ENCODE results near the gene MYH15.

Gene MYH15

DNA sequence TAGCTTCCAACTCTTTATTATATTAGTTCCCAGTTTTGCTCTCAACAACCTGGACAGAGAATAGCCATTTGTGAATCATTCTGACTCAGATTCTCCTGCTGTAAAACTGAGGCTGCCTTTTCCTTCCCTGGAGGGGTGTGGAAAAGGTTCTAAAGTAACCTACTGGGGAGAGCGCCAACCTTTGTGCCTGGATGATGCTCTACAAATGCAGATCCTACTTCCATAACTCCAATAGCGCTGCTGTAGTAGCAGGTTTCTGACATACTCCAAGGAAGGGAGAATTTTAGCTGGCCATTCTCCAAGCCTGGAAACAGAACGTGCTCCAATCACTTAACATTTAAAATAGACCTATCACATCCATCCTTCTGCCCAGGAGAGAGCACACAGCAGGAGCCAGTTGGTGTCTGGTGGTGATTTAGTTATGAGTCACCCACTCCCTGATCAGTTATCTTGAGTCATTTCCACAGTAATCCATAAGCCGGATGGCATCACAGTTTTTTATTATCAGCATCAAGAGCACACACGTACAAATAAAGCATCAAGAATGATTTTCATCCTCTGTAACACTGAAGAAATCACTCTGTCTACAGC is 38.3 kb downstream of the MYH15 start:
- no peak for DNase-seq (ENCODE audit: low read depth, low spot score)

- no peak for DNase-seq (ENCODE audit: low read depth, low spot score)
Observed at GRCh38 chr3:108471426-108471825, 39.0 kb downstream of the MYH15 start.

- DNase-seq (ENCODE audit: low read depth, low spot score) = no peak
Observed at GRCh38 chr3:108469126-108469525, 41.3 kb downstream of the MYH15 start.

DNA sequence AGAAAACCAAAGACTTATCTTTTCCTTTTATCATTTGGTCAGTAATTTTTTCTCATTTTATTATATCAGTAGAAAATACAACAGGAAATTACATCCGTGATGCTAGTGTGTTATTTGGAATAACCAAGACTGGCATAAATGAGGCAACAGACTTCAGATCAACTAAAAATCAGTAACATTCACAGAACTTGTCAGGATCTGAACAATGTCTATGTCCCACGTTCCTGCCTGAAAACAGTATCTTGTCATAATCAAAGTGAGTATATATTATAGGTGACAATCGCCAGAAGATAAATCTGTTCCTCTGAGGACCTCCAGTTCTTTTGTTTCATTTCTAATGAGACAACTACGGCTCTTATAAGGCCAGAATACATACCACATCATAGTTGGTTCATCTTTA is 41.8 kb downstream of the MYH15 start:
- no peak for DNase-seq (ENCODE audit: low read depth, low spot score)

DNA sequence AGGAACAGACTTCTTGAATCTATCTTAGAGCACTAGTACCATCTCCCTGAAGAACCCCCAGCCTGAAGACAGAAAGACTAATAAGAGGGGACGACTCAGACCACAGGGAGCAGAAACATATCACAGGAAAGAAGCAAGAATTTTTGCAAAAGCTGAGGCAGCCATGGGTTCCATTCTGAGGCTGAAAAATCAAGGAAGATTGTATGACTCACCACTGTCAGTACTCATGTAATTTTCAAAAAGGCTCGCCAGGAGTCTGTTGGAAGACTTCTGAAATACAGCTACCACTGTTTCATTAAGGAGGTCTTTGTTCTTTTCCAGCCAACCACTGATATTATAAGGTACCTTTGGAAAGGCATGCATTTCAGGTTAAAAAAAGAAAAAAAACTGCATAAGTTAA is 47.5 kb downstream of the MYH15 start:
- DNase-seq (ENCODE audit: low read depth, low spot score) = no peak

- DNase-seq (ENCODE audit: low read depth, low spot score) = no peak
Observed at GRCh38 chr3:108461661-108462111, 48.7 kb downstream of the MYH15 start.

DNA sequence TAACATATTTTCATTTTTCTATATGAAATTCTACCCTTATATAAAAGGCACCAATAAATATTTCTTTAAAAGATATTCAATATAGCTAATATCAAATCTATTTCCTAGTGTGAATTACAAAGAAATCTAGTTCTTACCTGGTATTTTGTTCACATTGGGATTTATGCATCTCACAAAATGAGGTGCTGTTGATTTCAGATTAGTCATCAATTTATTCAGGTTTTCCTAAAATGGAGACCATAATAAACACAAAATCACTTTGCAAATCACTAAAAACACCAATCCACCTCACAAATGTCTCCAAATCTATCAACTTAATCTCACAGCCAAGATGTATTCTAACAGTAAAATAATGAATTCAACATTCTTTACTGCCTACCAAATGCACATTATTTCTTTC is 51.2 kb downstream of the MYH15 start:
- no peak for DNase-seq (ENCODE audit: low read depth, low spot score)

DNA sequence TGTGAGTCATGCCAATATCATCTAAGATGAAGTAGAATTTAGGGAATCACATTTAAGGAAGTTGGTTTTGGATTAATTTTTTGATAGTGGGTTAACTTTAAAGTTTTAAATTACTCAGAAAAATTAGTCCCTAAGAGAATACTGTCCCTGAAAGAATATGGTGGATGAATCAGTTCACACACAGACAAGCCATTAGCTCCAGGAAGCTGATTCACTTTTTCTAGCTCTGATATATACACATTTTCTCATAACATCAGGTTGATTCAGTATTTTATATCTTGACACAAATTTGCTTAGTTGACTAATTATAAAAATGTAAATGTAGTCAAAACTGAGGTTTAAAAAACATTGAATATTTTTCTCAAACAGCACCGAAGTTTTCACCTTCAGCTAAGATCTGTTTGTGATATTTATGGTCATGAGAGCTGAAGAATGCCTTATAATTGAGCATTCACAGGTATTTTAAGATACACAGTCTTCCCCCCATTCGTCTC is 55.1 kb downstream of the MYH15 start:
- DNase-seq (ENCODE audit: low read depth, low spot score) = no peak

DNA sequence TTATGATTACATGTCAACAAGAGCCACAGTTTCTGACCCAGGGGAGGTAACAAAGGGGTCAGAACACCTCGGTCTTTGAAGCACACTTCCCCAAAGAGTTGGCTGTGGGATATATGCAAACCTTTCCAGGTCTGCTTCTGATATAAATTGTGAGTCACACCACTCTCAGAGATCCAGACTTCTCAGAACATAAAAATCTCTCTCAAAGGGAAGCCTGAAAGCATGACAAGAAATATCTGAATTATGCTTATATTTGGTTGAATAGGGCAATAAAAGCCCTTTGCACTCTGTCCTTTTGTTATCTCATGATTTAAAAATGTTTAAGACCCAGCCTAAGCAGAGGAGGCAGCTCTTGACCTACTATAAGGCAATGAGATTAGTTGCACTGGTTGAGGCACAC is 56.8 kb downstream of the MYH15 start:
- DNase-seq (ENCODE audit: low read depth, low spot score) = no peak

- no peak for DNase-seq (ENCODE audit: low read depth, low spot score)
Observed at GRCh38 chr3:108450444-108450843, 60.0 kb downstream of the MYH15 start.

- DNase-seq (ENCODE audit: low read depth, low spot score) = no peak
Observed at GRCh38 chr3:108448593-108448992, 61.8 kb downstream of the MYH15 start.

DNA sequence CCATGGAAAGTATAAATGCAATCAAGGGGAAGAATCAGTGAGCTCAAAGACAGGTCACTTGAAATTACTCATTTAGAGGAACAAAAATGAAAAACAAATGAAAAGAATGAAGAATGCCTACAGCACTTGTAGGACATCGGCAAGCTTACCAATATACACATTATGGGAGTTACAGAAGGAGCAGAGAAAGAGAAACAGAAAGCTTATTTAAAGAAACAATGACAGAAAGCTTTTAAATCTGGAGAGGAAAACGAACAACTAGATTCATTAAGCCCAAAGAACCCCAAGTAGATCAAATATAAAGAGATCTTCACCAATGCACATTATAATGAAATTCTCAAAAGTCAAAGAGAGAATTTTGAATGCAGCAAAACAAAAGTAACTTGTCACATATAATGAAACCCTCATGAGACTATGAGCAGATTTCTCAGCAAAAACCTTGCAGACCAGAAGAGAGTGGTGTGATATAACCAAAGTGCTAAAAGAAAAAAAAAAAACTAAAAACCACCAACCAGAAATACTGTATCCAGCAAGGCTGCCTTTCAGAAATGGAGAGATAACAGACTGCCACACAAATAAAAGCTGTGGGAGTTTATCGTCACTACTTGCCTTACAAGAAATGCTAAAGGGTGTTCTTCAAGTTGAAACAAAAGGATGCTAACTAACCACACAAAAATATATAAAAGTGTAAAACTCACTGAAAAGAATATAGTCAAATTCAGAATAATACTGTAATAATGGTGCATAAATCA is 63.1 kb downstream of the MYH15 start:
- no peak for DNase-seq (ENCODE audit: low read depth, low spot score)

GRCh38 chr3:108442281-108442680 is 68.1 kb downstream of the MYH15 start:
- no peak for DNase-seq (ENCODE audit: low read depth, low spot score)

- DNase-seq (ENCODE audit: low read depth, low spot score) = no peak
Observed at GRCh38 chr3:108441518-108441917, 68.9 kb downstream of the MYH15 start.

GRCh38 chr3:108441071-108441507 is 69.3 kb downstream of the MYH15 start:
- no peak for DNase-seq (ENCODE audit: low read depth, low spot score)

DNA sequence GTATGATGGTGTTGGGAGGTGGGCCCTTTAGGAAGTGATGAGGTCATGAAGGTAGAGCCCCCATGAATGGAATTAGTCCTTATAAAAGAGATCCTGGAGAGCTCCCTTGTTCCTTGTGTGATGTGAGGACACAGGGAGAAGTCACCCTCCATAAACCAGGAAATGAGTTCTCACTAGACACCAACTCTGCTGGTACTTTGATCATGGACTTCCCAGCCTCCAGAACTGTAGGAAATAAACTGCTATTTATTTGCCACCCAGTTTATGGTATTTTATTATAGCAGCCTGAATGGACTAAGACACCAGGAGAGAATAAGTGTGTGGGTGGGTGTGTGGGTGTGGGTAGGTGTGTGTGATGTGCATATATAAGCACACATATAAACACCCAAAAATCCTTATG is 71.9 kb downstream of the MYH15 start:
- no peak for DNase-seq (ENCODE audit: low read depth, low spot score)

DNA sequence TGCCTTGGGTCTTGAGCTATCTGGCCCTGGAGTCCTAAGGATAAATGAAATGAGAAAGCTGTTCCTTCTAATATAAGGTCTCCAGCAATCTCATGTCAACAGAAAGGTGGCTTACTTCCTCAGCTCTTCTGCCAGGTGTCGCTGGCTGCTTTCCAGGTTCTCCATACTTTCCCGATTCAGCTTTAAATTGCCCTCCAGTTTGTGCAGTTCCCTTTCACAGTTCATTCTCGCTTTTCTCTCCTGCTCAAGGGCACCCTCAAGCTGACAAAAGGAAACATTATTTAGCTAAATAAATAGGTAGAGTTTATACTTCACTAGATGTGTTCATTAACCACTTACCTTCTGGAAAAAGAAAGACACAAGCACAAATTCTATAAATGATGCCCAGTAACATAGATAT is 73.0 kb downstream of the MYH15 start:
- no peak for DNase-seq (ENCODE audit: low read depth, low spot score)

DNA sequence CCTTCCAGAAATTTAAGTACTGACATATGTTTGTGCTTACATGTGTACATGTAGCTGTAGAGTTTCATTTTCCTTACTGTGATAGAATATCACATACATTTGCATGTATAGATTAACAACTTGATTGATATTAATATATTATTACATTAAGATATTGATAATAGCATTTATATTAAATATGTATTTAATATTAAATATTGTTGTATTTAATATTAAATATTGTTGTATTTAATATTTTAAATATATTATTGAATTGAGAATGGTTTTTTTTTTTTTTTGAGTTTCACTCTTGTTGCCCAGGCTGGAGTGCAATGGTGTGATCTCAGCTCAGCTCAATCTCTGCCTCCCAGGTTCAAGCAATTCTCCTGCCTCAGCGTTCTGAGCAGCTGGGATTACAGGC is 76.5 kb downstream of the MYH15 start:
- no peak for DNase-seq (ENCODE audit: low read depth, low spot score)

DNA sequence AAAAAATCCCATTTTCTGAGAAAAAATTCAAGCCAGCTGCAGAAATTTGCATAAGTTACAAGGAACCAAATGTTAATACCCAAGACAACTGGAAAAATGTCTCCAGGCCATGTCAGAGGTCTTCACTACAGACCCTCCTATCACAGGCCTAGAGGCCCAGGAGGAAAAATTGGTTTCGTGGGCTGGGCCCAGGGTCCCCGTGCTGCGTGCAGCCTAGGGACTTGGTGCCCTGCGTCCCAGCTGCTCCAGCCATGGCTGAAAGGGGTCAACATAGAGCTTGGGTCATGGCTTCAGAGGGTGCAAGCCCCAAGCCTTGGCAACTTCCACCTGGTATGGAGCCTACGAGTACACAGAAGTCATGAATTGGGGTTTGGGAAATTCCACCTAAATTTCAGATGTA is 78.0 kb downstream of the MYH15 start:
- no peak for DNase-seq (ENCODE audit: low read depth, low spot score)

DNA sequence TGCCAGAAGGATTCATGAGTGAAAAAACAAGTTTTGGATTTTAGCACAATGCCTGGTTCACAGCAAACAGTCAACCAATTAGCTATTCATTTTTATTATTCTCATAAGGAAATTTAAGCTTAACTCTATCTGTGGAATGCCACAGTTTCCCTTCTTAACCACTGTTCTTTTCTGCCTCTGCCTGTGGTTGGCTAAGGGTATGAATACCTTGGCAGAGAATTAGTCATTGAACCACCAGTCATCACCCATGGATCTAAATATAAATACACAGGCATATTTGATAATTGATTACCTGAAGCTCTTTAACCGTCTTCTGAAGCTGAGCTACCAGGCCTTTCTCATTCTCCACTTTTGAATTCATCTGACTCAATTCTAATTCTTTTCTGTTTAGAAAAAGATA is 79.9 kb downstream of the MYH15 start:
- no peak for DNase-seq (ENCODE audit: low read depth, low spot score)

DNA sequence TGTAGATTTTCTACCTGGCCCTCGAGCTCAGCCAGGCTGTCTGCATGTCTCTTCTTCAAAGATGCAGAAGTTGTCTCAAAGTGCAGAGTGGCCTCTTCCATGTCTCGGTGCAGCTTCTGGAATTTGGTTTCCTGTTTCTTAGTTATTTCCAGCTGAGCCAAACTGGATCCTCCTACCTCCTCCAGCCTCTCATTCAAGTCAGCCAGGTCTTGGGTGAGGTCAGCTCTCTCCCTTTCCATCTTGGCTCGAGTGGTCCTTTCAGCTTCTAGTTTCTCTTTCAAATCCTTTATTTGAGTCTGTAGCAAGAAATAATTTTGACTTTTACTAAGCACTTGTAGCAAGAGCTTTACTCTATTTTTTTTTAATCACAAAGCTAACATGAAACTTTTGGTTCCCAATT is 81.8 kb downstream of the MYH15 start:
- DNase-seq (ENCODE audit: low read depth, low spot score) = no peak

DNA sequence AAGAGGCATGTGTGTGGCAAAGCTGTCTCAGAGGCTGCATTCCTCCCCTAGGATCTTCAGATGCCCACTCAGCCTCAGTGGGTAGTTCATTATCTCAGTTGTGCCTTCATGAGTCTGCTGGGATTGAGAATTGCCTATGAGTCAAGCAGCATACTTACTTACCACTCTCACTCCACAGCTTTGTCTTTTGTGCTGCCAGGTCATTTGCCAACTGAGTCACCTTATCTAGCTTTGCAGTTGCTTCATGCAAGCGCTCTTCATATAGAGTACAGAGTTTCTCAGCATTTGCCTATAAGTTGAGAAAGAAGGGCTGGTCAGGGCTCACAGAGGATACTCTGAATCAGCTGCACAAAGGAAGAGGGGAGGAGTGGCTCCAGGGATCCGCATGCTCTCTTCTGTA is 89.5 kb downstream of the MYH15 start:
- no peak for DNase-seq (ENCODE audit: low read depth, low spot score)

- no peak for DNase-seq (ENCODE audit: low read depth, low spot score)
Observed at GRCh38 chr3:108416111-108416869, 94.1 kb downstream of the MYH15 start.
